Midbrain (tissue), 1 donor: ENCODE data around the gene HDGFL3.

Experiments used
- DNase-seq: peaks from one replicate; lab custom pipeline; 2025; lab: John Stamatoyannopoulos, UW

Gene HDGFL3

DNA sequence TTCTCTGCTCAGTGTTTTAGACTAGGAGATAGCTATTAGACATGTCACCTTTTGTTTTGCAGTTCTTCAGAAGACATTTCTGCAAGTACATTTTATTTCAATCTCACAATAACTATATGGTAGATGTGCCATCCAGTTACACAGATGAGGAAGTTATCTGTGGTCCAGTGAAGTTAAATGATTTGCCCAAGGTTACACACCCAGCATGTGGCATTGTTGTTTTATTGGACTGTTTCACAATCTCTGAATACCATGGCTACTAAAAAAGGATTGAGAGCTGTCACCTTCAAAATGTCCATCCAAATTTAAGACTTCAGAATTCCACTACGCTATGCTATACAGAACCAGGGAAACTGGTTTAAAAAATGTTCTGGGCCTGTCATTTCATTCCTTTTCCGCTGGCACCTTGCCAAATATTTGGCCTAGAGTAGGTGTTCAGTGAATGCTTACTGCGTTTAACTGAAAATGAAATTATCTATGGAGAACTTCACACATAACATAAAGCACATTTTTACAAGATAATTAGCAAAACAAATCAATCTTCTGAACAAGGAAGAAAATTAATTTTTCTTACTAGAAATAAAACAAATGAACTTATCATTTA is 80.0 kb downstream of the HDGFL3 start:
- no peak for DNase-seq

DNA sequence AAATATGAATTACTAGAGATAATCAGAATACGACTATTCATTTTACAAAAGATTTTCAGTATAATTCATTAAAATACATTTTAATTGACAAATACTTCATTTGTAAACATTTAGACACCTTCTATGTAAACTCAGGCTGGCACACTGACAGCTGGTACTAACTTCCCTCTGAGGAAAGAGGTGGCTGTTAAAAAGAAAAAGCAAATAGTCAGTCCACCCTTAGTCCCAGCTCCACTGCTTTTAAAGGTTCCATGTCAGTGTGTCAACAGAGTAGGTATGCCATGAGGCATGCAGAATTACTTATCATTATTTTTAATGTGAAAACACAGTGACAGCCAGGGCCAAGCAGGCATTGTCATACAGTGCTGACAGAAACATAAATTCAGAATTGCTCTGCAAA is 84.1 kb downstream of the HDGFL3 start:
- no peak for DNase-seq

DNA sequence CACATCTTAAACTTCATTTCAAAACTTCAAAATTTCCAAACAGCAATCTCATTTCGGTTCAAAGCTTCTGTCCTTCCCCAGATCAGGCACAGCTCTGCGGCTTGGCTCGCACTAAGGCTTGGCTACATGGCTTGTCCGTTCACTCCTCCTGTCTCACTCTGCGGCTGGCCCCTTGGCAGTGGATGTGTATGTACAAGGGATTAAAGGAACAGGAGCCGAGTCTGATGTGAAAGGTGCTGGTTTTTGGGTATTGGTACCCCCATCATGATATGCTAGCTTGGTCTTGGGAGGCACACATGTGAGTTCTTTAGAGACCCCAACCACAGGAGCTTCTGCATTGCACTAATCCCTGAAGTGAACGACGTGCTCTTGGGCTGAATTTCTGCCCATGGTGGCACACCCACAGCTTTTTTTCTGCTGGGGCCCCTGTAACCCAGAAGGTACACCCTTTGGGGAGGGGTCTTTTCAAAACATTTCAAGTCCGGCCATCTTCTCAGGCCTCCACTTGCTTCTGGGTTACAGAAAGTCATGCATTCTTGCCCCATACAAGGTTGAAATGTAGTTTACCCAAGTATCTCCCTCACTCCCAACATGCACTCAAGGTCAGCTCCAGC is 87.5 kb downstream of the HDGFL3 start:
- DNase-seq: no peak

DNA sequence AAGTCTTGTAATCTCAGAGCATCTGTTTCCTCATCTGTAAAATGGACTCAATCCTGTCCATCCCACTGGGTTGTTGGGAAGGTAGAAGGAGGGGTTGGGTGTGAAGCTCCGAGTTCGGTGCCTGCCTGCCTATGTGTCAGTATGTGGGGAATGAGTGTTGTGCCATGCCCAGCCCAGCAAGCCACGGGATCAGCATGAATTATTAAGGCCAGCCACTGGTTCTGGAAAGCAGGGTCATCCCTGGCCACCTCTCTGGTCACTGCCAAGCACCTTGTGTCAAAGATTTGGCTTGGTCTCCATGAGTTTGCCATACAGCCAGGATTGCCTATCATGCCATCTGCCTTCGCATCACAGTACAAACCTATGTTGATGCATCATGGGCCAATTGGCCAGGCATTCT is 88.7 kb downstream of the HDGFL3 start:
- no peak for DNase-seq

GRCh38 chr15:83118291-83118827 is 89.3 kb downstream of the HDGFL3 start:
- DNase-seq: no peak

DNA sequence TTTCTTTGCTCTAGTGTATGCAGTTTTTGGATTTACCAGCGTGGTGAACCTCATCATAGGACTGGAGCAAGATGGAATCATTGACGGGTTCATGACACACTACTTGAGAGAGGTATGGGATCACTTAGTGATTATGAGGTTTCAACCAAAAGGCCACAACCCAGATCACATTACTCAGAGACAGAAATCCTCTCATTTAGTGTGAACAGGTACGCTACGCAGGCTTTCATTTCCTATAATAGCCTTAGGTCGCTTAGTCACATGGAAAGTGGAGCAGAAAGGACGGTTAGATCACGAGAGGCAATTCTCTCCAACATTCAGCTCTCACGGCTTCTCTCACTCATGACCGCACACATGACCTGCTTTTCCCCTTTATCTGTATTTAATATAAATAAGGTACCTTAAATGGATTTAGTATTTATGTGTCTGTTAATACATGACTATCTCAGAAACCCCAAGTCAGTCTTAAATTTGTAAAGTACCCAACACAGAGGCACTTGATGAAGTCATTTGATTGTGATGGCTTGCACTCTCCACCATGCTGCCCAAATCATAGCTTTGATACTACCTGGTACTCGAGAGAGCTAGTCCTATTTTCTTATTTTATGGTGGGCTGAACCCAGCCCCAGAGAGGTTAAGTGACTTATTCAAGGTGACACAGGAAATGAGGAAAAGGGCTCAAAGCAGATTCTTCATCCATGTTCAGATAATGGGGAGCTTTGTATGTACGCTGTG is 91.6 kb downstream of the HDGFL3 start:
- no peak for DNase-seq

GRCh38 chr15:83115410-83115809 is 92.2 kb downstream of the HDGFL3 start:
- DNase-seq: no peak

GRCh38 chr15:83114856-83115255 is 92.8 kb downstream of the HDGFL3 start:
- DNase-seq: no peak

DNA sequence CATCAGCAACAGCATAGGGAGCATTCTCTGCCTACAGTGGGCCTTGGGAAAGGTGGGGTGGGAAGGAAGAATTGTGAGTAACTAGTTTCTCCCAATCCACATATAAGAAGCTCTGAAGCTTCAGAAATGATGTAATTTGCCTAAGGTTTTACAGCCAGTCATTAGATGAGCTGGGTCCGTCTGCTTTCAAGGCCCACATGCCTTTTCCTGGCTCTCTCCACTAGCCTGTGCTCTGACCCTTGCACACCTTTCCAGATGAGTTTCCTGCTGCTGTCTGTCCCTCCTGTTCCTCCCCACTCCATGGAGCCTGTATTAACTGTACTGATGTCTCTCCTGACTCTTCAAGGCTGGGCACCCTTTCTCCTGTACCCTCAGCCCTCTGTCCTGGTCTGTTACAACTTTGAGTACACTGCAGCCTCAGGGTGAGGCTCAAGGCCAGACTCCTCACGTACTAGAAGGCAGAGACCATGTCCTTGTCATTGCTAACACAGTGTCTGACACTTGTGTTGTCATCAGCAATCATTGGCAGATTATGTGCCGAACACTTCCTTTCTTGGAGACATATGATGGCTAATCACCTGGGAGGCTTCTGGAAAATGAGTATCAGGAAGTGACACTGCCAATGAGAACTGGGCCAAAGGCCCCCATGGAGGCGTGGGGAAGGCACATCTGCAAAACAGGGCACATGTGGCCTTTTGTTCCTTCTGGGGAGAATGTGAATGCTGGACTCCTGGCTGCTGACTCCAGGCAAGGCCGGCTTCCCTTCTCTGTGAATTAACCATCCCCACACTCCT is 93.5 kb downstream of the HDGFL3 start:
- DNase-seq: no peak

GRCh38 chr15:83112956-83113299 is 94.7 kb downstream of the HDGFL3 start:
- no peak for DNase-seq

DNA sequence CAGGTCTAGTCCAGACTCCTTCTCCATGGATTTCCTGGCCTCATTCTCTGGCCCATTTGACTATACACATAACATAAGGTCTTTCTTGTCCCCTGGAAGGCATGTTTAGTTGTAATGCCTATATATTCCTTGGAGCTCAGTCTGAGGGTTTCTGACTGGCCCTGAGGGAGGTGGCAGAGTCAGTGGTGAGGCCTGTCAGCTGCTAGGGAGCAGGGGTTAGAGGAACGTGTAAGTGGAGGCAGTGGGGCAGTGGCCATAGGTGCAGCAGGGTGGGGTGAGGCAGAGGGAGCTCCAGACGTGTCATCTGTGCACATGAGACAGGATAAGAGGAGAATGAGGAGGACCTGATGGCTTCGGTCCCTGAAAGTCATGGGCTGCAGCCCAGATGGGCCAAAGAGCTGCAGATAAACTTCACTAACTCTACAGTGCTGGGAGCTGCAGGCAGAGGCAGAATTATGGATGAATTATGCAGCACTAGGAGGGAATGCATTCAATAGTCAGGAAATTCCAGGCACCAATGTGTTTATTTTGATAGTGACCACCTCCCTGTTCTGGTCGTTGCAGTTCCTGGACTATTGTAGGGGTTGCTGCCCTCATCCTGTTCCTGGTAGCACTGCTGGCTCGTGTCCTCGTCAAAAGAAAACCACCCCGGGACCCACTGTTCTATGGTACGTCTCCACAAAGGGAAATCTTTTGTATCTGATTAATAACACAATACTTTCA is 95.2 kb downstream of the HDGFL3 start:
- no peak for DNase-seq

DNA sequence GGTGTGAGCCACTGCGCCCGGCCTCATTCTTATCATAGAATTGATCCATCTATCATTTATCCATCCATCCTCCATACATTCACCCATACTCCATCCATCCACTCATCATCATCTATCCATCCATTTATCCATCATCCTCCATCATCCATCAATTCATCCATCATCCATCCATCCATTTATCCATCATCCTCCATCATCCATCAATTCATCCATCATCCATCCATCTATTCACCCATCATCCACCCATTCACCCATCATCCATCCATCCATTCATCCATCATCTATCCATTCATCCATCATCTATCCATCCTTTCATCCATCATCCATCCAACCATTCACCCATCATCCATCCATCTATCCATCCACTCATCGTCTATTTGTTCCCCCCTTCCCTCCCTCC is 96.5 kb downstream of the HDGFL3 start:
- no peak for DNase-seq

DNA sequence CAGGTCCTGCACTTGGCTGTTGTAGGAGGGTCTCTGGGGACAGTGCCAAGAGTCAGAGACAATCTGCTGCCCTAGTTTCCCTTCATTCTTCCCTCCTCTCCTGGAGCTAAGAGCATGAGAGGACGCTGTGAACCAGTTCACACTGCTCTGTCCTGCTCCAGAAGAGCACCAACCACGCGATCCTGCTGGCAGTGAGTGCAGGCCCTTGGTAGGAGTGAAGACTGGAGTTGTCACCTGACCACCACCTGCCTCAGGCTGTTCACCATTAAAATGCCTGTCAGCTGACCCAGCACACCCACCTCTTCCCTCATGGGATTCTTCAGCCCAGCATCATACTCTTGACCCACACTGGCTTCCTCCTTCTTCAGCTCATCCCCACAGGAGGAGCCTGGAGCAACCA is 97.2 kb downstream of the HDGFL3 start:
- no peak for DNase-seq

DNA sequence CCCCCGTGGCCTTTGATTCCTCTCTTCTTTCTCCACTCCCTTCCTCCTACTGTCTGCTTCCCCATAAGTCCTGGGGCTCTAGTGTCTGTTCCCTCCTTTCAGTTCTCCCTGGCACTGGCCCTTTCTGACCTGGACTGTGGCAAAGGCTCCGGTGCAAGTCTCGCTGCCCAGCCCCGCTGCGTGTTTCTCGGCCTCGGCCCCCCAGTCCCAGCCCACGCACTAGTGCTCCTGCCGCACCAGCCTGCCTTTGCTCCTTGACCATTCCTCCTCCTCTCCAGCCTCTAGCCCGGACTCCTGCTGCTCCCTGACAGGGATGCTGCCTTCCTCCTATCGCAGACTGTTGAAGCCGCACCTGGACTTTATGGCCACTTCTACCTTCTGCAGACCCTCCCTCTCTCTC is 98.1 kb downstream of the HDGFL3 start:
- DNase-seq: no peak

- peak; percentile 36 for DNase-seq
These were observed 99.1 kb downstream of the HDGFL3 start for GRCh38 chr15:83108266-83109219.

- no peak for DNase-seq
These were observed 99.8 kb downstream of the HDGFL3 start for GRCh38 chr15:83107841-83108181.

- no peak for DNase-seq
These were observed 100.4 kb downstream of the HDGFL3 start, which contains the start of gene TM6SF1 for GRCh38 chr15:83106994-83107840. Gene TM6SF1 (plus strand): TSS chr15:83107645. CDS start chr15:83107681, 36 bp downstream.

DNA sequence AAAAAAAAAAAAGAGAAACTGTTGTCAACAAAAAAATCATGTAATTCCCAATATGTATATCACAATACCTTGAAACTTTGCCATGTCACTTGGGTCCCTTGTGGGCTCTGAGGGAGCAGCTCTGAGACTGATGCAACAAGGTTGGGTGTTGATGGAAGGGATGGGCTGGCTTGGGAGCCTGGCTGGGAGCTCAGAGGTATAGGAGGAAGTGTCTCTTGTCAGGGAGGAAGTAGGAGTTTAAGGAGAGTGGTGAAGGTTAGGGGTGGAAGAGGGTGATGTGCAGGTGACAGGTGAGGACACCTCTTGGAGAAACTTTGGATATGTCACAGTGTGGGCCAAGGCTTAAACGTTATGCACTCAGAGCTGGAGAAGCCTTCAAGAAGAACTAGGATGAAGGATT is 102.2 kb downstream of the HDGFL3 start:
- DNase-seq: no peak

DNA sequence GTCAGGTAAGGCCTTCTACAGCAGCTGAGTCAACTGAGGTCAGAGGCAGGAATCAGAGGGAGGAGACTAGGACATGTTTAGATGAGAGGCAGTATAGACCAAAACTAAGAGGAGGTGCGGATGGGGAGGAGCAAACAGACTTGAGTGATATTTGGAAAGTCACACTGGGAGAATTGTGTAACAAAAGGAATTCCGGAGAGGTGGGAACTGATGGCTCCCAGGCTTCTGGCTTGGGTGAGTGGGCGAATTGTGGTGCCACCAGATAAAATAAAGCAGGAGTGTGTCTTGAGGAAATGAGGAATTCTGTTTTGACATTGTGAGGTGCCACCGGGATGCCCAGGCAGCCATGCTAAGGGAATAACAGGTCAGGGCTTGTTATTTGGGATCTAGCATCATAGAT is 103.5 kb downstream of the HDGFL3 start:
- DNase-seq: no peak

DNA sequence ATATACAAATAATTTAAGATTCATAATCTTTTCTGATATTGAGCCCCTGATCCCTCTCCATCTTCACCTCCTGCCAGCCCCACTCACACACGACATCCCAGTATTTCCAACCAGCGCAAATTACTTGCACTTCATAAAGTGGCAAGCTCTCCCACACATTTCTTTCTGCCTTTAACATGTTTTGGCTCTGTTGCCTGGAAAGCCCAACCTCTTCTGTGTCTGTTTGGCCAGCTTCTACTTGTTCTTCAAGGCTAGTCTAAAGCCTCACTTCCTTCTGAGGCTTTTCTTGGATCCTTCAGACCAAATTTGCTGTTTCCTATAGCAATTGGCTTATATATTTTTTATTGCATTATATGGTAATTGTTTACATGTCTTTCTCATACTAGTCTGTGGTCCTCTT is 105.3 kb downstream of the HDGFL3 start:
- no peak for DNase-seq
